Ectodermal cell (in vitro differentiated cells): ENCODE measurements around the gene PPP1R14D.

ENCODE experiments used
- H3K27ac ChIP-seq: 2 replicates; pipeline ENCODE4 v1.7.0; 2013; ENCODE audit warnings: mild to moderate bottlenecking, low read depth, low read length; ENCODE audit not compliant: insufficient read depth, poor library complexity, severe bottlenecking
- H3K27me3 ChIP-seq: 2 replicates; pipeline ENCODE4 v1.7.0; 2013; ENCODE audit warnings: mild to moderate bottlenecking, low read length; ENCODE audit not compliant: insufficient read depth, control insufficient read depth, poor library complexity, severe bottlenecking
- H3K36me3 ChIP-seq: one replicate; pipeline ENCODE4 v1.7.0; 2013; ENCODE audit warnings: low read length; ENCODE audit not compliant: control insufficient read depth, insufficient read depth
- H3K4me1 ChIP-seq: one replicate; pipeline ENCODE4 v1.7.0; 2013; ENCODE audit warnings: low read length; ENCODE audit not compliant: control insufficient read depth, insufficient read depth
- H3K4me3 ChIP-seq: 2 replicates; pipeline ENCODE4 v1.7.0; 2013; ENCODE audit warnings: low read depth, low read length, control low read depth; ENCODE audit not compliant: insufficient read depth
- H3K9me3 ChIP-seq: 2 replicates; pipeline ENCODE4 v1.7.0; 2013; ENCODE audit warnings: mild to moderate bottlenecking, low read length, moderate library complexity; ENCODE audit not compliant: control insufficient read depth
- WGBS, 2 experiments: methylation state at CpG; one replicate each; pipeline ENCODE4 v1.1.7; 2013; ENCODE audit warnings: missing lambda C conversion rate in 2 of 2; 5-methylcytosine and 5-hydroxymethylcytosine counted together

PPP1R14D gene

GRCh38 chr15:40770147-40770721 lies 58.3 kb downstream of the PPP1R14D start:
- Histone ChIP-seq H3K27me3 (peaks cover under 1% of the 10 kb centered on the region), H3K4me3 (no peak overlapping the region), H3K36me3 (peaks cover 12% of the 10 kb centered on the region), H3K27ac (no peak overlapping the region), H3K4me1 (peaks cover 12% of the 10 kb centered on the region), H3K9me3 (no peaks in the 10 kb centered on the region)
- WGBS, 2 experiments = 88 to 90% methylated on average over 17 of the region's 17 CpGs

DNA sequence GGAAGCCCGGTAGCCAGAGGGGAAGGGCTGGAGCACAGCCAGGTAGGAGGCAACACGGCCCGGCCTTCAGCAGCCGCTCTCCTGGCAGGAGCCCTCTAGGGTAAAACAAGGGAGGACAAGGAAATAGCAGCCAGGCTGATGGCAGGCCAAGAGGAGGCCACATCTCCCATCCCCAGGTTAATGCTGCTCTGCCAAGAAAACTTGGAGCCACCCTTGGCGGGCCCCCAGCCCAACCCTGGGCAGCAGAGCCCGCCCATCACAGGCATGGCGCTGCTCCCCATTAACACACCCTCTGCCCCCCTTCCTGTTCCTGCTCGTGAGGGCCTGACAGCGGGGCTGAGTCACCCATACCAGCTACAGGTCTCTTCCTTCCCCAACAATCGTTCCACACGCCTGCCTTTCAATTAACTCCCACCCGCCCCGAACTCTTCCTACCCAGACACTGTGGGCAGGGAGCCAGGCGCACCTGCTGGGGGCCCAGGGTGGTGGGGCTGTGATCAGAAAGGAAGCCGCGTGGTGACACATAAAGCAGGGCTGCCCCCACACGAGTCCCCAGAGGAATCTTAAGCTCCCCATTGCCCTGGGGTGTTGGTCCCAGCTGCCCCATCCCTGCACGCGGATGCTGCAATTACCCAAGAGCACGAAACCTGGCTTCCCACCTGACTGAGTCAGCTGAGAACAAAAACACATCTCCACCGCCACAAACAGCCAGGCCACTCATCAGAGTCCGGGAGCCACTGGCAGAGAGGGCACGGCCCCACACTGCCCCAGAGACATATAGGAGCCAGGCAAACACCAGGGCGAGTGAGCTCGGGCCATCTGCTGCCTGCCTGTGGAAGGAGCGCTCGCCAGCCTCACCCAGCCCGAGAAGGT lies 59.0 kb downstream of the PPP1R14D start, which contains the start of gene C15orf62:
TSS of gene C15orf62 (plus strand) at position 707 of the 873 bp plus-strand sequence. CDS start 516 bp downstream, outside the sequence.
- Histone ChIP-seq H3K36me3 (peaks cover 7% of the 10 kb centered on the region), H3K27ac (no peak within 1 kb of the TSS), H3K4me3 (no peak within 1 kb of the TSS), H3K27me3 (peaks cover 8% of the 10 kb centered on the region), H3K4me1 (peaks cover 18% of the 10 kb centered on the region), H3K9me3 (no peaks in the 10 kb centered on the region)
- 89 to 91% methylated on average over 28 of the region's 28 CpGs for WGBS, 2 experiments

DNA sequence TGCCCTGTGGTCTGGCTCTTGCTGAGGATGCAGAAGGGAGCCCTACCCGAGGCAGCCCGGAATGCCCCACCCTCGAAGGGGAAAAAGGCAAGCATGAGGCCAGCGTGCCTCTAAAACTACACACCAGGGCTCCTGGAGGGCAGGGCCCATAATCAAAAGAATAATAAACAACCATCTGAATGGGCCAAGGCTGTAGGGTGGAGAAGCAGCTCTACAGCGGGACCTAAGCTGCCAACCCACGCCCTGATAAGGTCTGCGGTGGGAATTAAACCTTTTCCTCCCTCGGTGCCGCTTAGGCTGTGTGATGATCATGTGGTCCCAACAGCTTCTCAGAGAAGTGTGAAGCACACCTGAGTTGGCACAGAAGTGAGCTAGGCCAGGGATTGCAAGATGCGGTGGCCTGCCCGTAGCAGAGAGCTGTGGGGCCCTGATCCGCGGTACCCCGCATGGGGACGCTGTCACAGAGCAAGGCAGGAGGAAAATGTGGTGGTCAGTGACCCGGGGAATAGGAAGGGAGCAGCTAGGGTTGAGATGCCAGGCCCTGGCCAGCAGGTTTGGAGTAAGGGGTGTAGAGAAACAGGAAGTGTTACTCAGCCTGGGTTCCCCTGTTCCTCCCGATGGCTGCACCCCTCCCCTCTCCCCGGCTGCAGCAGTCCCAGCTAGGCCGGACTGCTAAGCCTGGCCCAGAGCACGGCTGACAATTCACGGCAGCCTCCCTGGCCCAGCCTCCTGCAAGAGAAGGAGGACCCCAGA lies 59.8 kb downstream of the PPP1R14D start:
- Histone ChIP-seq H3K4me3 (no peak overlapping the region), H3K4me1 (peaks cover 18% of the 10 kb centered on the region), H3K9me3 (no peaks in the 10 kb centered on the region), H3K27me3 (peaks cover 16% of the 10 kb centered on the region), H3K36me3 (peaks cover 2% of the 10 kb centered on the region), H3K27ac (no peak overlapping the region)
- WGBS, 2 experiments = 94 to 96% methylated on average over 21 of the region's 21 CpGs

- WGBS, 2 experiments = 93 to 94% methylated on average over 29 of the region's 29 CpGs
- no peaks in the 10 kb centered on the region for H3K36me3 ChIP-seq
- peaks cover 18% of the 10 kb centered on the region for H3K4me1 ChIP-seq
- no peak overlapping the region for H3K27ac ChIP-seq
- no peaks in the 10 kb centered on the region for H3K9me3 ChIP-seq
- no peak overlapping the region for H3K4me3 ChIP-seq
- peaks cover 24% of the 10 kb centered on the region for H3K27me3 ChIP-seq
Observed at GRCh38 chr15:40767838-40768500, 60.5 kb downstream of the PPP1R14D start.

DNA sequence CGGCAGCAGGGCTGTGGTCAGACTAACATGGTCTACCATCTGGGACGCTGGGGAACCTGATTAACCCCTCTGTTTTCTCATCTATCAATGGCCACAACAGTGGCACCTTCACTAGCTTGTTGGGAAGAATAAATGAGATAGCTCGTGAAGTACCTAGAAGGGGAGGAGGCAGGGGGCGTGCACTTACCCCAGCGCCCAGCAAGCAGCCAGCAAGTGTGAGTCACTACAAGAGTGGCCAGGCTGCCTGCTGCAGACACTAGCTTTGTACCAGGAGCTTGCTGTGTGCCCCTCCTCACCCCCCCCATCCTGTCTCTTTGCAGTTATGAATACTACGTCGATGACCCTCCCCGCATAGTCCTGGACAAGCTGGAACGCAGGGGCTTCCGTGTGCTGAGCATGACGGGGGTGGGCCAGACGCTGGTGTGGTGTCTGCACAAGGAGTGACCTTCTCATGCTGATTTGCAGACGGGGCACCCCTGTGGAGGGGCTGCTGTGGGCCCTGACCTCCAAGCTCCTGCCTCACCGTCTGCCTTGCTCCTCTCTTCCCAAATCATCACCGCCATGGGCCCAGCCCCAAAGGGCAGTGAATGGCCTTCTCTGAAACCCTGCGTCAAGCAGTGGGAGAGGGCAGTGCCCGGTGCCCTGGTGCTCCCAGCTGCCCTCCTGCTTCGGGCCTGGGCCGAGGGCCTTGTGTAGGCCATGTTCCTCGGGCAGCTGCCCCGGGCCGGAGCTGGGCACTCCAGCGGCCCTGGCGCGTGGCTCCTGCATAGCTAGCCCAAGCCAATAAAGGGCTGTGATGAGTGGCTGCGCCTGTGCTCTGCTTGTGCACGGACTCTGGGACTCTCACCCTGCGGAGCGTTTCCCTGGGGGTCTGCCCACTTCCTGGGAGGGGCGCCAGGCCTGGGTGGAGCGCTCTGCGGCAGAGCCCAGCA lies 61.3 kb downstream of the PPP1R14D start:
- WGBS, 2 experiments = 84% methylated on average over 32 of the region's 32 CpGs
- Histone ChIP-seq H3K27me3 (peaks cover 30% of the 10 kb centered on the region), H3K27ac (no peak overlapping the region), H3K9me3 (no peaks in the 10 kb centered on the region), H3K36me3 (no peaks in the 10 kb centered on the region), H3K4me1 (peaks cover 18% of the 10 kb centered on the region), H3K4me3 (no peak overlapping the region)

GRCh38 chr15:40766194-40766815 lies 62.2 kb downstream of the PPP1R14D start:
- Histone ChIP-seq H3K27ac (no peak overlapping the region), H3K27me3 (peaks cover 30% of the 10 kb centered on the region), H3K36me3 (no peaks in the 10 kb centered on the region), H3K4me3 (no peak overlapping the region), H3K4me1 (peaks cover 18% of the 10 kb centered on the region), H3K9me3 (no peaks in the 10 kb centered on the region)
- WGBS, 2 experiments = 70 to 73% methylated on average over 7 of the region's 7 CpGs
